ENCODE results near the gene MAGI2. TPM values are rescaled to one million over a fixed set of nuclear protein-coding genes. Genes with fewer than 3 reads are reported as not detected.

MAGI2 gene
- total RNA-seq, 1 donor from 2014 or later, result 13.3 TPM

GRCh38 chr7:79245623-79246249, 207.7 kb downstream of the MAGI2 start:
- Mint-ChIP-seq H3K4me3 (no peak overlapping the region), H3K27ac (no peak overlapping the region), H3K27me3 (no peaks in the 10 kb centered on the region), H3K36me3 (no peaks in the 10 kb centered on the region), H3K9me3 (no peaks in the 10 kb centered on the region), H3K4me1 (ENCODE audit: unreplicated experiment) (peaks cover 5% of the 10 kb centered on the region)
- TF ChIP-seq CTCF (conservative IDR thresholded peaks at IDR 0.05), result no peak
- DNase-seq (ENCODE audit: extremely low spot score, unreplicated experiment), result no peak

GRCh38 chr7:79244482-79244881, 209.0 kb downstream of the MAGI2 start:
- no peaks in the 10 kb centered on the region for H3K27me3 Mint-ChIP-seq
- no peak for TF ChIP-seq CTCF (conservative IDR thresholded peaks at IDR 0.05)
- no peak overlapping the region for H3K4me3 Mint-ChIP-seq
- H3K27ac Mint-ChIP-seq, result no peak overlapping the region
- H3K4me1 Mint-ChIP-seq (ENCODE audit: unreplicated experiment), result peaks cover 5% of the 10 kb centered on the region
- no peaks in the 10 kb centered on the region for H3K36me3 Mint-ChIP-seq
- no peak for DNase-seq (ENCODE audit: extremely low spot score, unreplicated experiment)
- H3K9me3 Mint-ChIP-seq, result no peaks in the 10 kb centered on the region

- no peak overlapping the region for H3K4me3 Mint-ChIP-seq
- H3K36me3 Mint-ChIP-seq, result no peaks in the 10 kb centered on the region
- no peaks in the 10 kb centered on the region for H3K27me3 Mint-ChIP-seq
- no peak for DNase-seq (ENCODE audit: extremely low spot score, unreplicated experiment)
- H3K4me1 Mint-ChIP-seq (ENCODE audit: unreplicated experiment), result peaks cover 5% of the 10 kb centered on the region
- H3K9me3 Mint-ChIP-seq, result no peaks in the 10 kb centered on the region
- H3K27ac Mint-ChIP-seq, result no peak overlapping the region
- no peak for TF ChIP-seq CTCF (conservative IDR thresholded peaks at IDR 0.05)
Observed at GRCh38 chr7:79241288-79242060, 212.0 kb downstream of the MAGI2 start.

- Mint-ChIP-seq H3K36me3 (no peaks in the 10 kb centered on the region), H3K4me3 (no peak overlapping the region), H3K4me1 (ENCODE audit: unreplicated experiment) (peaks cover 5% of the 10 kb centered on the region), H3K27ac (no peak overlapping the region), H3K27me3 (no peaks in the 10 kb centered on the region), H3K9me3 (no peaks in the 10 kb centered on the region)
- no peak for DNase-seq (ENCODE audit: extremely low spot score, unreplicated experiment)
- TF ChIP-seq CTCF (conservative IDR thresholded peaks at IDR 0.05), result no peak
Observed at GRCh38 chr7:79240413-79240812, 213.1 kb downstream of the MAGI2 start.

GRCh38 chr7:79236352-79237028, 217.0 kb downstream of the MAGI2 start:
- TF ChIP-seq CTCF (conservative IDR thresholded peaks at IDR 0.05), result no peak
- Mint-ChIP-seq H3K9me3 (no peaks in the 10 kb centered on the region), H3K36me3 (no peaks in the 10 kb centered on the region), H3K4me1 (ENCODE audit: unreplicated experiment) (peaks cover 3% of the 10 kb centered on the region), H3K27ac (no peak overlapping the region), H3K27me3 (no peaks in the 10 kb centered on the region), H3K4me3 (no peak overlapping the region)
- DNase-seq (ENCODE audit: extremely low spot score, unreplicated experiment), result no peak
